Astrocyte (in vitro differentiated cells and primary cell): ENCODE data around the gene KCNN2.

Experiments used
- CTCF ChIP-seq: IDR thresholded peaks from 2 replicates; pipeline ENCODE4 v1.5.1; 2011; ENCODE audit warnings: low read depth, mild to moderate bottlenecking, inconsistent platforms, low read length, moderate library complexity; ENCODE audit not compliant: insufficient read depth
- EZH2 ChIP-seq: IDR thresholded peaks from 2 replicates; pipeline ENCODE4 v1.6.1; 2012; ENCODE audit warnings: mild to moderate bottlenecking, low read length, inconsistent platforms; ENCODE audit not compliant: insufficient read depth

- no peak for TF ChIP-seq CTCF
- no peak for TF ChIP-seq EZH2
Observed at GRCh38 chr5:114361724-114362196, at the start of gene KCNN2.
